Muscle layer of duodenum (tissue), 2 donors: ENCODE data around the gene KDM4B.

ENCODE experiments used
- H3K27ac ChIP-seq: one replicate; pipeline ENCODE4 v1.7.0; 2013; ENCODE audit warnings: mild to moderate bottlenecking, low read length
- H3K27me3 ChIP-seq: one replicate; pipeline ENCODE4 v1.7.0; 2013; ENCODE audit warnings: low read depth, mild to moderate bottlenecking, control low read depth, low read length
- H3K36me3 ChIP-seq, 2 donors: one replicate each; pipeline ENCODE4 v1.7.0; 2013; ENCODE audit warnings: low read length in 2 of 2, control low read depth in 1 of 2, mild to moderate bottlenecking in 1 of 2; ENCODE audit not compliant: insufficient read depth in 2 of 2, control insufficient read depth in 1 of 2
- H3K4me1 ChIP-seq, 2 donors: one replicate each; pipeline ENCODE4 v1.7.0; 2013; ENCODE audit warnings: low read length in 2 of 2, mild to moderate bottlenecking in 2 of 2, control low read depth in 1 of 2, moderate library complexity in 1 of 2; ENCODE audit not compliant: insufficient read depth in 2 of 2, control insufficient read depth in 1 of 2
- H3K4me3 ChIP-seq, 2 donors: one replicate each; pipeline ENCODE4 v1.7.0; 2013; ENCODE audit warnings: low read length in 2 of 2, low read depth in 1 of 2, mild to moderate bottlenecking in 1 of 2
- H3K9me3 ChIP-seq, 2 donors: one replicate each; pipeline ENCODE4 v1.7.0; 2013; ENCODE audit warnings: low read length in 2 of 2, control low read depth in 1 of 2, mild to moderate bottlenecking in 1 of 2; ENCODE audit not compliant: control insufficient read depth in 1 of 2
- donor health status: healthy.

The KDM4B gene

DNA sequence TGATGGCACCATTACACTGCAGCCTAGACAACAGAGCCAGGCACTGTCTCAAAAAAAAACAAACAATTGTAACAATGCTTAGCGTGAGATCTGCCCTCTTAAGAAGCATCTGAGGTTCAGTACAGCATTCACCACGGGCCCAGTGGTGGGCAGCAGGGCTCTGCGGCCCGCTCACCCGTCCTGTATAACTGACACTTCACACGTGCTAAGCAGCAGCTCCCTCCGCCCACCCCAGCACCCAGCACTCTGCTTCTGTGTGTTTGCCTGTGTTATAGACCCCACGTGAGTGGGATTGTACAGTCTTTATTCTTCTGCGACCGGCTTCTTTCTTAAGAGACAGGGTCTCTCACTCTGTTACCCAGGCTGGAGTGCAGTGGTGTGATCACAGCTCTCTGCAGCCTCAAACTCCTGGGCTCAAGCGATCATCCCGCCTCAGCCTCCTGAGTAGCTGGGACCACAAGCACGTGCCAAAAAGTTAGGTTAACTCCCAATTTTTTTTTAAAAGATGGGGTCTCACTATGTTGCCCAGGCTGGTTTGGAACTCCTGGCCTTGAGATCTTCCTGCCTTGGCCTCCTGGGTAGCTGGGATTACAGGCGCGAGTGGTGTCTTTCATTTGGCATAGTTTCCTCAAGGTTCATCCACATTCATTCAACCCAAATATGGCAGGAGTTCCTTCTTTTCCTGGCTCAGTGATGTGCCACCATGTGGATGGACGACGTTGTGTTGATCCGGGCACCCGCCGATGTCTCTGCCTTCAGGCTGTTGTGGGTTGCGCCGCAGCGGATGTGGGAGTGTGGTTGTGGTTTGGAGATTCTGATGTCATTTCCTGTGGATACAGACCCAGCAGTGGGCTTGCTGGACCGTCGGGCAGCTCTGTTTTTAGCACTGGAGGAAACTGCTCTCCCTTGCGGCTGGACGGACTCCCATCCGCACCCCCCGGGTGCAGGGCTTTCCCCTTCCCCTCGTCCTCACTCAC is 170.0 kb downstream of the KDM4B start:
- Histone ChIP-seq H3K36me3 (peaks cover 16 to 83% of the 10 kb centered on the region in 2 donors), H3K27ac (no peak overlapping the region), H3K9me3 (no peaks in the 10 kb centered on the region), H3K4me3 (no peak overlapping the region), H3K27me3 (no peaks in the 10 kb centered on the region), H3K4me1 (peaks cover 0 to 11% of the 10 kb centered on the region in 2 donors)

- H3K36me3 ChIP-seq, result peaks cover 16 to 82% of the 10 kb centered on the region in 2 donors
- no peaks in the 10 kb centered on the region for H3K27me3 ChIP-seq
- no peak overlapping the region for H3K27ac ChIP-seq
Observed at GRCh38 chr19:5139583-5140325, 170.8 kb downstream of the KDM4B start.

GRCh38 chr19:5141129-5141849 is 172.4 kb downstream of the KDM4B start:
- Histone ChIP-seq H3K27me3 (no peaks in the 10 kb centered on the region), H3K36me3 (peaks cover 18 to 79% of the 10 kb centered on the region in 2 donors), H3K9me3 (no peaks in the 10 kb centered on the region), H3K4me1 (peaks cover 0 to 11% of the 10 kb centered on the region in 2 donors), H3K27ac (no peak overlapping the region), H3K4me3 (no peak overlapping the region)

More at GRCh38 chr19:5139583-5140325, 170.8 kb downstream of the KDM4B start:
- H3K9me3 ChIP-seq, result no peaks in the 10 kb centered on the region
- no peak overlapping the region for H3K4me3 ChIP-seq
- peaks cover 0 to 11% of the 10 kb centered on the region in 2 donors for H3K4me1 ChIP-seq

GRCh38 chr19:5141850-5142724 is 173.2 kb downstream of the KDM4B start:
- Histone ChIP-seq H3K36me3 (peaks cover 21 to 78% of the 10 kb centered on the region in 2 donors), H3K4me1 (peaks cover 0 to 11% of the 10 kb centered on the region in 2 donors), H3K27me3 (no peaks in the 10 kb centered on the region), H3K9me3 (no peaks in the 10 kb centered on the region), H3K27ac (no peak overlapping the region), H3K4me3 (no peak overlapping the region)

DNA sequence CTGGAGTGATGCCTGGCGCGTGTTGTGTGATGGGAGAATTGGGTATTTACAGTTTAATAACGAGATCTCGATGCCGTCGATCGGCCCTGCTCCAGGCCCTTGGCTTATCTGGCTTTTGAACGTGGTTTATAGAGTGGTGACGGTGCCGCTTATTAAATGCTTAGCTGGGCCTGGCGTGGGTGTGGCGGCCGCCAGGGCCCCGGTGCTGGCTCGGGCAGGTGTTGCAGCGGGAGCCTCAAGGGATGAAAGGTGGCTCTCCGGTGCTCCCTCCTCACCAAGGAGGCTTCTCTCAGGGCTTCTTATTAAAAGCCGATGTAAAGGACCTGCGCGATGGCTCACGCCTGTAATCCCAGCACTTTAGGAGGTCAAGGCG is 173.8 kb downstream of the KDM4B start:
- H3K4me1 ChIP-seq, result peaks cover 0 to 11% of the 10 kb centered on the region in 2 donors
- peaks cover 21 to 76% of the 10 kb centered on the region in 2 donors for H3K36me3 ChIP-seq
- no peaks in the 10 kb centered on the region for H3K27me3 ChIP-seq
- no peak overlapping the region for H3K4me3 ChIP-seq
- no peak overlapping the region for H3K27ac ChIP-seq
- H3K9me3 ChIP-seq, result no peaks in the 10 kb centered on the region

GRCh38 chr19:5143471-5144411 is 174.8 kb downstream of the KDM4B start:
- H3K27me3 ChIP-seq, result no peaks in the 10 kb centered on the region
- no peak overlapping the region for H3K27ac ChIP-seq
- no peak overlapping the region for H3K4me3 ChIP-seq
- peaks cover 0 to 11% of the 10 kb centered on the region in 2 donors for H3K4me1 ChIP-seq
- peaks cover 15 to 77% of the 10 kb centered on the region in 2 donors for H3K36me3 ChIP-seq
- H3K9me3 ChIP-seq, result no peaks in the 10 kb centered on the region

GRCh38 chr19:5144545-5145179 is 175.7 kb downstream of the KDM4B start:
- Histone ChIP-seq H3K4me1 (peaks cover 0 to 11% of the 10 kb centered on the region in 2 donors), H3K9me3 (no peaks in the 10 kb centered on the region), H3K27me3 (no peaks in the 10 kb centered on the region), H3K36me3 (peaks cover 15 to 77% of the 10 kb centered on the region in 2 donors), H3K27ac (no peak overlapping the region), H3K4me3 (no peak overlapping the region)

DNA sequence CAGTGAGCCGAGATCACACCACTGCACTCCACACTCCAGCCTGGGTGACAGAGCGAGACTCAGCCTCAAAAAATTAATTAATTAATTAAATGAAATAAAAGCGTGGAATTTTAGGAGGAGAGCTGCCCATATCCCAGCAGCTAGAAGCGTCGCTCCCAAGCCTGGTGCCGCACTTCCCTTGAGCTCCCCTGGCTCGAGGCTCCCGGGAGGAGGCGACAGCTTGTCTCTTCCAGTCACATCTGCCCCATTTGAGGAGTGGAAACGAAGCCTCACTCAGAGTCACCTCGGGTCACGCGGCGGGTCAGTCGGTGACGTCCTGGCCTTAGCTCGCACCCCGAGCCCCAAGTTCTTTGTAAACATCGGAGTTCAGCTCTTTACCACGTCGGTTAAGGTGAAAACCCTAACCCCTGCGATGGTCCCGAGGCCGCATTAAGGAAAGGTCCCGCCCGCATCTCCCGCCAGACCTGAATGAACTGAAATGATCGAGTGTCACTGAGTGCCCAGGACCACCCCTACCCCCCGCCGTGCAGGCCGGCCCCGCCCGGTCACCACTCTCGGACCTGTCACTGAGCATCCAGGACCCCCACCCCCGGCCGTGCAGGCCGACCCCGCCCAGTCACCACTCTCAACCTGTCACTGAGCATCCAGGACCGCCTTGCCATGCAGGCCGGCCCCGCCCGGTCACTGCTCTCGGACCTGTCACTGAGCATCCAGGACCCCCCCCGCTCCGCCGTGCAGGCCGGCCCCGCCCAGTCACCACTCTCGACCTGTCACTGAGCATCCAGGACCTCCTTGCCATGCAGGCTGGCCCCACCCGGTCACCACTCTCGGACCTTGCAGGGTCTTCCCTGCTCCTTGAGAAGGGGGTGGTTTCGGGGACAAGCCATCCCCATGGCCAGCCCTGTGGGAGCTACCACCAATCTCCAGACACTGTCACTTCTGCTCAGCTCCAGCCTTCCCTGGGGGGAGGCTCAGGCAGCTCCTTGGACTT is 176.9 kb downstream of the KDM4B start:
- Histone ChIP-seq H3K4me3 (no peak overlapping the region), H3K4me1 (peaks cover 0 to 2% of the 10 kb centered on the region in 2 donors), H3K27ac (no peak overlapping the region), H3K9me3 (no peaks in the 10 kb centered on the region), H3K36me3 (peaks cover 11 to 82% of the 10 kb centered on the region in 2 donors), H3K27me3 (no peaks in the 10 kb centered on the region)
